Measurements from ENCODE around the gene SLC23A2. TPM values are rescaled to one million over a fixed set of nuclear protein-coding genes. Genes with fewer than 3 reads are reported as not detected.
"Not testable (repeated sequence)": the region's sequence is repeated elsewhere in the genome, so short reads cannot be mapped to it uniquely, and the experiment has no call there.

SLC23A2 gene
- polyA plus RNA-seq (ENCODE audit: insufficient read length in 3 of 3): 10 to 100 TPM; 18.2 to 26.1 (median 22.6) TPM
- long read RNA-seq, donor 1: 0 reads
- long read RNA-seq, donor 2, full-length matches to known transcripts: 1 of 1 reads
- long read RNA-seq, donor 2, partial matches to known transcripts: 0 of 1 reads
- long read RNA-seq, donor 2, other reads (novel, unspliced or antisense): 0 of 1 reads
- long read RNA-seq, donor 3: 0 reads
- long read RNA-seq, donor 4: 0 reads
- long read RNA-seq, donor 5: 0 reads
- long read RNA-seq, donor 6, full-length matches to known transcripts: 1 of 1 reads
- long read RNA-seq, donor 6, partial matches to known transcripts: 0 of 1 reads
- long read RNA-seq, donor 6, other reads (novel, unspliced or antisense): 0 of 1 reads
- long read RNA-seq, donor 7, full-length matches to known transcripts: 1 of 1 reads
- long read RNA-seq, donor 7, partial matches to known transcripts: 0 of 1 reads
- long read RNA-seq, donor 7, other reads (novel, unspliced or antisense): 0 of 1 reads
- long read RNA-seq, donor 8: 0 reads
- long read RNA-seq, donor 9, full-length matches to known transcripts: 3 of 3 reads
- long read RNA-seq, donor 9, partial matches to known transcripts: 0 of 3 reads
- long read RNA-seq, donor 9, other reads (novel, unspliced or antisense): 0 of 3 reads
- long read RNA-seq, donor 10, full-length matches to known transcripts: 1 of 1 reads
- long read RNA-seq, donor 10, partial matches to known transcripts: 0 of 1 reads
- long read RNA-seq, donor 10, other reads (novel, unspliced or antisense): 0 of 1 reads
- long read RNA-seq, donor 11, full-length matches to known transcripts: 2 of 2 reads
- long read RNA-seq, donor 11, partial matches to known transcripts: 0 of 2 reads
- long read RNA-seq, donor 11, other reads (novel, unspliced or antisense): 0 of 2 reads
- long read RNA-seq, donor 12, full-length matches to known transcripts: 1 of 1 reads
- long read RNA-seq, donor 12, partial matches to known transcripts: 0 of 1 reads
- long read RNA-seq, donor 12, other reads (novel, unspliced or antisense): 0 of 1 reads
- long read RNA-seq, donor 13, full-length matches to known transcripts: 1 of 1 reads
- long read RNA-seq, donor 13, partial matches to known transcripts: 0 of 1 reads
- long read RNA-seq, donor 13, other reads (novel, unspliced or antisense): 0 of 1 reads
- long read RNA-seq, donor 14, full-length matches to known transcripts: 1 of 8 reads
- long read RNA-seq, donor 14, partial matches to known transcripts: 7 of 8 reads
- long read RNA-seq, donor 14, other reads (novel, unspliced or antisense): 0 of 8 reads
- long read RNA-seq, donor 15, full-length matches to known transcripts: 1 of 1 reads
- long read RNA-seq, donor 15, partial matches to known transcripts: 0 of 1 reads
- long read RNA-seq, donor 15, other reads (novel, unspliced or antisense): 0 of 1 reads
- long read RNA-seq, donor 16, full-length matches to known transcripts: 1 of 1 reads
- long read RNA-seq, donor 16, partial matches to known transcripts: 0 of 1 reads
- long read RNA-seq, donor 16, other reads (novel, unspliced or antisense): 0 of 1 reads

GRCh38 chr20:5001174-5002076, at the start of gene SLC23A2:
SLC23A2 (minus strand) TSS chr20:5001510; CDS start chr20:4932562, 68,948 bp downstream.
- no peak for DNase-seq

- no peak for DNase-seq
Measured at GRCh38 chr20:5046656-5047339, 45.5 kb upstream of the SLC23A2 start.

DNA sequence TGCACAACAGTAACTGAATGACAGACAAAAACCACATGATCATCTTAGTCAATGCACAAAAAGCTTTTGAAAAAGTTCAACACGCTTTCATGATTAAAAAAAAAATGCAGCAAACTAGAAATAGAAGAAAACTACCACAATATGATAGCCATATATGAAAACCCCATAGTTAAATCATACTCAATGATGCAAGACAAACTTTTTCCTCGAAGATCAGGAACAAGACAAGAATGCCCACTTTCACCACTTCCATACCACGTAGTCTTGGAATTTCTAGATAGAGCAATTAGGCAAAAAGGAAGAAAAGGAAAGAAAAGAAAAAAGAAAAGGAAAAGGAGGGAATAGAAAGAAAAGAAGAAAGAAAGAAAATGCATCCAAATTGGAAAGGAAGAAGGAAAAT, 44.6 kb upstream of the SLC23A2 start:
- DNase-seq: no peak

GRCh38 chr20:5044075-5044620, 42.8 kb upstream of the SLC23A2 start:
- no peak for DNase-seq

GRCh38 chr20:5041433-5041832, 40.1 kb upstream of the SLC23A2 start:
- no peak for DNase-seq

DNA sequence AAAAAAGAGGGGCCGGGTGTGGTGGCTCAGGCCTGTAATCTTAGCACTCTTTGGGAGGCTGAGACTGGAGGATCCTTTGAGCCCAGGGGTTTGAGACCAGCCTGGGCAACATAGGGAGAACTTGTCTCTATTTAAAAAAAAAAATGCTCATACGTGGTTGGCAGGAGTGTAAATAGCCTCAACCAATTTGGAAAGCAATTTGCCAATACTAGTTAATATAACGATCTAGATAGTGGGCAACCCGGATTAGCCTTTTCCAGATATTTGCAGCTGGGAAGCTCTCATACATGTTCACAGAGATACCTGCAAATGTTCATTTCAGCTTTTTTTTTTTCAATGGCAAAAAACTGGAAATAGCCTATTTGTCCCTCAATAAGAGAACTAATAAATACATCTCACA, 39.0 kb upstream of the SLC23A2 start:
- DNase-seq: no peak

- no peak for DNase-seq
Measured at GRCh38 chr20:5039889-5040288, 38.6 kb upstream of the SLC23A2 start.

DNA sequence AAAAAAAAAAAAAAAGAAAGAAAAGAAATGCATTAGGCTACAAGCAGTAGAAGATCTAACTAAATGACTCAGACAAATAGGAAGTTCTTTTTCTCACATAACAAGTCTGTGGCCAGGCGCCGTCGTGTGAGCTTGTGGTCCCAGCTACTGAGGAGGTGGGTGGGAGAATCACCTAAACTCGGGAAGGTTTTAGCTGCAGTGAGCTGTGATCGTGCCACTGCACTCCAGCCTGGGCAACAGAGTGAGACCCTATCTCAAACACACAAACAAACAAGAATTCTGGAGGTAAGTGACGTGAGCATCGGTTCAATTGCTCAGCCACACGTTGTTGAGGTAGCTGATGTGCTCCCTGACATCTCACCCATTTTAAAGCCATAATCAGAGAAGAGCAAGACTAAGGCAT, 37.9 kb upstream of the SLC23A2 start:
- DNase-seq: no peak

DNA sequence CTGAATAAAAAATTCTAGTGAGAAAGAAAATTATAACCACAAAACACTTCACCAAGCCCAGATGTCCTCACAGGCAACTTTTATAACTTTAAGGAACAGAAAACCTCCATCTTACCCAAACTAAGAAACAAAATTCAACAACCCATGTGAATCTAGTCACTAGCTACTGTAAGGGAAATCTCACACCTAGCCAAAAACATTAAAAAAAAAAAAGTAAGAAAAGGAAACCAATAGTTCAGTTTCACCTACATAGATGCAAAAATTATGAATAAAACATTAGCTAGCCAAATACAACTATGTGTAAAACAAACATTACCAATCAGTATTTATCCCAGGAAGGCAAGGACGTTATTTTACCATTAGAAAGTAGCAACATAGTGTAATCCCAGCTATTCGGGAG, 35.5 kb upstream of the SLC23A2 start:
- DNase-seq: no peak

DNA sequence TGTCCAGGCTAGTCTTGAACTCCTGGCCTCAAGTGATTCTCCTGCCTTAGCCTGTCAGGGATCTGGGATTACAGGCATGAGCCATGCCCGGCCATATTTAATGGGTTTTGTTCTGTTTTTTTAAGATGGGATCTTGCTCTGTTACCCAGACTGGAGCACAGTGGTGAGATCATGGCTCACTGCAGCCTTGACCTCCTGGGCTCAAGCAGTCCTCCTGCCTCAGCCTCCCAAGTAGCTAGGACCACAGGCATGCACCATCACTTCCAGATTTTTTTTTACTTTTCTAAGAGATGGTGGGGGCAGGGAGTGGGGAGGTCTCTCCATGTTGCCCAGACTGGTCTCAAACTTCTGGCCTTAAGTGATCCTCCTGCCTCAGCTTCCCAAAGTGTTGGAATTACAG, 34.2 kb upstream of the SLC23A2 start:
- not testable (repeated sequence) for DNase-seq

- DNase-seq: no peak
Measured at GRCh38 chr20:5033566-5033965, 32.3 kb upstream of the SLC23A2 start.

DNA sequence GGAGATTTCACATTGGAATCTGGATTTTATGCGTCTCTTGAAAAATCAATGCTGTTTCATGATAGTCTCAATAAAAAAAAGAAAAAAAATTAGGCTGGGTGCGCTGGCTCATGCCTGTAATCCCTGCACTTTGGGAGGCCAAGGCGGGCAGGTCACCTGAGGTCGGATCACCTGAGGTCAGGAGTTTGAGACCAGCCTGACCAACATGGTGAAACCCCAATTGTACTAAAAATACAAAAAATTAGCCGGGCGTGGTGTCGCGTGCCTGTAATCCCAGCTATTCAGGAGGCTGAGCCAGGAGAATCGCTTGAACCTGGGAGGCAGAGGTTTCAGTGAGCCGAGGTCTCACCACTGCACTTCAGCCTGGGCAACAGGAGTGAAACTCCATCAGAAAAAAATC, 30.4 kb upstream of the SLC23A2 start:
- DNase-seq: not testable (repeated sequence)

DNA sequence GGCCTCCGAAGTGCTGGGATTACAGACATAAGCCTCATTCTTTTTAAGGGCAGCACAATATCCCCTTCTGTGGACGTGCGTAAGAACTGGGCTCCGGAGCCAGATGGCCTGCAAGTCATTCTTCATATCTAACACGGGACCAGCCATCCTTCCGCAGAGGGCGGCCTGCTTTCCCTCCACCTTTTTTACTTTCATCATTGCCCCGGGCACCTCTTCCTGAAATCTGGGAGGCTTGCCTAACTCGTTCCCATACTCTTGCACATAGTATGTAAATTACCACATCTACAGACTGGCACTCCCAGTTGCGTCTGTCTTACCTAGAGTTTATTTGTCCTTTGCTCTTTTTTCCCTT, 29.9 kb upstream of the SLC23A2 start:
- no peak for DNase-seq

GRCh38 chr20:5030348-5031205, 29.3 kb upstream of the SLC23A2 start:
- no peak for DNase-seq

DNA sequence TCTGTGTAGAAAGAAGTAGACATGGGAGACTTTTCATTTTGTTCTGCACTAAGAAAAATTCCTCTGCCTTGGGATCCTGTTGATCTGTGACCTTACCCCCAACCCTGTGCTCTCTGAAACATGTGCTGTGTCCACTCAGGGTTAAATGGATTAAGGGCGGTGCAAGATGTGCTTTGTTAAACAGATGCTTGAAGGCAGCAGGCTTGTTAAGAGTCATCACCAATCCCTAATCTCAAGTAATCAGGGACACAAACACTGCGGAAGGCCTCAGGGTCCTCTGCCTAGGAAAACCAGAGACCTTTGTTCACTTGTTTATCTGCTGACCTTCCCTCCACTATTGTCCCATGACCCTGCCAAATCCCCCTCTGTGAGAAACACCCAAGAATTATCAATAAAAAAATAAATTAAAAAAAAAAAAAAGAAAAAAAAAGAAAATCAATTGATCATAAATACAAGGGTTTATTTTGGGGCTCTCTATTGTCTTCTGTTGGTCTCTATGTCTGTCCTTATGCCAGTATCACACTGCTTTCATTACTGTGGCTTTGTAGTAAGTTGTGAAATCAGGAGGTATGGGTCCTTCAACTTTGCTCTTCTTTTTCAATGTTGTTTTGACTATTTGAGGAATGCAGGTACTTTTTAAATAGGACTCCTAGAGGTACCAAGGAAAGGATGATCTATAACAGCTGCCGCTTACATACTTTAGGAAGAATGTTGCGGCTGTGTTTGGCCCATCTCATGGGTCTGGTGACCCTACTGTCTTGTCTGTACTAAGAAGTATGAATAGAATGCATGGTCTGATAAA, 27.1 kb upstream of the SLC23A2 start:
- not testable (repeated sequence) for DNase-seq

- DNase-seq: no peak
Measured at GRCh38 chr20:5024982-5025381, 23.7 kb upstream of the SLC23A2 start.

GRCh38 chr20:5024103-5024502, 22.8 kb upstream of the SLC23A2 start:
- DNase-seq: no peak

DNA sequence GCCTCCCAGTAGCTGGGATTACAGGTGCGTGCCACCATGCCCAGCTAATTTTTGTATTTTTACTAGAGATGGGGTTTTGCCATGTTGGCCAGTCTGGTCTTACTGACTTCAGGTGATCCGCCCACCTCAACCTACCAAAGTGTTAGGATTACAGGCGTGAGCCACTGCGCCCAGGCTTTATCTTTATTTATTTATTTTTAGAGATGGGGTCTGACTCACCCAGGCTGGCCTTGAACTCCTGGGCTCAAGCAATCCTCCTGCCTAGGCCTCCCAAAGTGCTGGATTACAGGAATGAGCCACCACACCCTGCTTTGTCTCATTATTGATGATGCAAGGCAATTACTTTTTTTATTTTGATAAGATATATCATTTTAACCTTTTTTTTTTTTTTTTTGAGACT, 21.9 kb upstream of the SLC23A2 start:
- not testable (repeated sequence) for DNase-seq
